SW480 (cell line): Measurements from ENCODE around the gene METRNL.
A peak's percentile ranks its signal among the peaks of the same experiment; 100 is the strongest.
"Not testable (repeated sequence)": the region's sequence is repeated elsewhere in the genome, so short reads cannot be mapped to it uniquely, and the experiment has no call there.

Experiments used
- DNase-seq: peaks from one replicate; pipeline ENCODE4 v3.0.0-alpha.2; 2016; ENCODE audit warnings: low spot score

The METRNL gene

GRCh38 chr17:83079352-83079747 lies at the start of gene METRNL:
Gene METRNL (plus strand): TSS chr17:83079609. CDS start chr17:83079816, 207 bp downstream.
- DNase-seq, result no peak

- no peak for DNase-seq
These were observed 49.0 kb upstream of the METRNL start for GRCh38 chr17:83030432-83030831.

- DNase-seq, result no peak
These were observed 48.0 kb upstream of the METRNL start for GRCh38 chr17:83031321-83031945.

- DNase-seq, result not testable (repeated sequence)
These were observed 47.4 kb upstream of the METRNL start for GRCh38 chr17:83031946-83032451.

GRCh38 chr17:83032781-83033180 lies 46.6 kb upstream of the METRNL start:
- DNase-seq, result no peak

GRCh38 chr17:83034525-83034924 lies 44.9 kb upstream of the METRNL start:
- no peak for DNase-seq

GRCh38 chr17:83035722-83036121 lies 43.7 kb upstream of the METRNL start:
- no peak for DNase-seq

- no peak for DNase-seq
These were observed 43.2 kb upstream of the METRNL start for GRCh38 chr17:83036193-83036592.

- no peak for DNase-seq
These were observed 42.7 kb upstream of the METRNL start for GRCh38 chr17:83036666-83037065.

- DNase-seq, result no peak
These were observed 42.1 kb upstream of the METRNL start for GRCh38 chr17:83037084-83037873.

- DNase-seq, result no peak
These were observed 41.6 kb upstream of the METRNL start for GRCh38 chr17:83037874-83038165.

- DNase-seq, result not testable (repeated sequence)
These were observed 40.4 kb upstream of the METRNL start for GRCh38 chr17:83038983-83039382.

GRCh38 chr17:83041305-83041704 lies 38.1 kb upstream of the METRNL start:
- DNase-seq, result no peak

GRCh38 chr17:83042522-83043158 lies 36.8 kb upstream of the METRNL start:
- DNase-seq, result no peak

GRCh38 chr17:83044479-83044878 lies 34.9 kb upstream of the METRNL start:
- DNase-seq, result not testable (repeated sequence)

- no peak for DNase-seq
These were observed 32.8 kb upstream of the METRNL start for GRCh38 chr17:83046448-83047181.

GRCh38 chr17:83047182-83047478 lies 32.3 kb upstream of the METRNL start:
- no peak for DNase-seq

- DNase-seq, result not testable (repeated sequence)
These were observed 31.5 kb upstream of the METRNL start for GRCh38 chr17:83047818-83048475.

- DNase-seq, result peak; percentile 39
These were observed 28.6 kb upstream of the METRNL start for GRCh38 chr17:83050651-83051395.

- peak; percentile 95 for DNase-seq
These were observed 27.8 kb upstream of the METRNL start for GRCh38 chr17:83051396-83052240.

GRCh38 chr17:83052241-83052564 lies 27.2 kb upstream of the METRNL start:
- DNase-seq, result no peak
